WI38 (cell line): ENCODE measurements around the gene BRD9.

Experiments used
- H3K4me3 ChIP-seq: 2 replicates; pipeline ENCODE4 v1.5.1; 2011; ENCODE audit warnings: low read depth, mild to moderate bottlenecking, control low read depth, low read length
- CTCF ChIP-seq: IDR thresholded peaks from 2 replicates; pipeline ENCODE4 v1.5.1; 2012; ENCODE audit warnings: low read depth, mild to moderate bottlenecking, control low read depth, low read length

BRD9 gene

GRCh38 chr5:889075-889710, 3.4 kb downstream of the BRD9 start:
- TF ChIP-seq CTCF, result no peak
- H3K4me3 ChIP-seq, result no peak overlapping the region

- no peak for TF ChIP-seq CTCF
- no peak overlapping the region for H3K4me3 ChIP-seq
These were observed 4.0 kb downstream of the BRD9 start for GRCh38 chr5:888638-889035.

GRCh38 chr5:887947-888637, 4.5 kb downstream of the BRD9 start:
- no peak for TF ChIP-seq CTCF
- no peak overlapping the region for H3K4me3 ChIP-seq

GRCh38 chr5:886716-887325, 5.8 kb downstream of the BRD9 start:
- H3K4me3 ChIP-seq, result no peak overlapping the region
- no peak for TF ChIP-seq CTCF

- TF ChIP-seq CTCF, result no peak
- H3K4me3 ChIP-seq, result no peak overlapping the region
These were observed 6.6 kb downstream of the BRD9 start for GRCh38 chr5:886036-886435.

GRCh38 chr5:885529-885928, 7.1 kb downstream of the BRD9 start:
- H3K4me3 ChIP-seq, result no peak overlapping the region
- no peak for TF ChIP-seq CTCF

GRCh38 chr5:885127-885442, 7.5 kb downstream of the BRD9 start:
- TF ChIP-seq CTCF, result no peak
- no peak overlapping the region for H3K4me3 ChIP-seq
